NB4 (cell line): ENCODE results near the gene LRTM1.

Experiments
- POLR2A ChIP-seq: IDR thresholded peaks from 2 replicates; pipeline ENCODE4 v1.6.1; 2011; ENCODE audit warnings: mild to moderate bottlenecking; ENCODE audit not compliant: insufficient read length; ENCODE audit errors: extremely low read depth
- TF ChIP-seq, protein P1 (sequence below): IDR thresholded peaks from one replicate; pipeline ENCODE4 v1.5.1; 2012; ENCODE audit warnings: low read depth, low read length

DNA sequence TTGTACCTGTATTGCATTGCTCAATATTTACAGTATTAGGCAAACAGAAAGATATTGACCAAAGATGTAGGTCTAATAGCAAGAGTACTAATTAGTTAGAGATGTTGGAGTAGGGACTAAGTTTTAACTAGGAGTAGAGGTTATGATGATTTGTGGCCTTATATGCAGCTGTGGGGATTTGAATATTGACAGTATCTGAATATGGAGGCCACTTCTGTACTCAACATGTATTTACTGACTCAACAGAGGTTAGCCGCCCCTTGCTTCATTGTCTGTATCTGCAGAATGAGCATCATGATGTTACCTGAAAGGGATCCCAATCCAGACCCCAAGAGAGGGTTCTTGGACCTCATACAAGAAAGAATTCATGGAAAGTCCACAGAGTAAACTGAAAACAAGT is 49.6 kb upstream of the LRTM1 start:
- TF ChIP-seq, protein P1, sequence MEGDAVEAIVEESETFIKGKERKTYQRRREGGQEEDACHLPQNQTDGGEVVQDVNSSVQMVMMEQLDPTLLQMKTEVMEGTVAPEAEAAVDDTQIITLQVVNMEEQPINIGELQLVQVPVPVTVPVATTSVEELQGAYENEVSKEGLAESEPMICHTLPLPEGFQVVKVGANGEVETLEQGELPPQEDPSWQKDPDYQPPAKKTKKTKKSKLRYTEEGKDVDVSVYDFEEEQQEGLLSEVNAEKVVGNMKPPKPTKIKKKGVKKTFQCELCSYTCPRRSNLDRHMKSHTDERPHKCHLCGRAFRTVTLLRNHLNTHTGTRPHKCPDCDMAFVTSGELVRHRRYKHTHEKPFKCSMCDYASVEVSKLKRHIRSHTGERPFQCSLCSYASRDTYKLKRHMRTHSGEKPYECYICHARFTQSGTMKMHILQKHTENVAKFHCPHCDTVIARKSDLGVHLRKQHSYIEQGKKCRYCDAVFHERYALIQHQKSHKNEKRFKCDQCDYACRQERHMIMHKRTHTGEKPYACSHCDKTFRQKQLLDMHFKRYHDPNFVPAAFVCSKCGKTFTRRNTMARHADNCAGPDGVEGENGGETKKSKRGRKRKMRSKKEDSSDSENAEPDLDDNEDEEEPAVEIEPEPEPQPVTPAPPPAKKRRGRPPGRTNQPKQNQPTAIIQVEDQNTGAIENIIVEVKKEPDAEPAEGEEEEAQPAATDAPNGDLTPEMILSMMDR, result no peak
- no peak for TF ChIP-seq POLR2A
